Muscle of back (tissue), 11 donors: ENCODE results near the gene EXOSC9. TPM values are rescaled to one million over a fixed set of nuclear protein-coding genes. Genes with fewer than 3 reads are reported as not detected.
A peak's percentile ranks its signal among the peaks of the same experiment; 100 is the strongest.

Source experiments
- DNase-seq, 3 donors: peaks; one replicate each; pipeline versions ENCODE4 v3.0.0 to v3.0.0-alpha.2; 2013
- polyA plus RNA-seq, 10 donors: library from polyadenylated mRNA; unstranded; fragments of 120-200 nt; gene quantifications; one replicate each; pipeline ENCODE4 v1.2.1, GENCODE V29; 2013; ENCODE audit not compliant: insufficient read length in 10 of 10

EXOSC9 gene
- polyA plus RNA-seq, 10 donors, result 23.9 to 42.3 (median 32.5) TPM

- no peak for DNase-seq
Observed at GRCh38 chr4:121786221-121786620, 14.9 kb upstream of the EXOSC9 start.

GRCh38 chr4:121788896-121789295, 12.2 kb upstream of the EXOSC9 start:
- no peak for DNase-seq

DNA sequence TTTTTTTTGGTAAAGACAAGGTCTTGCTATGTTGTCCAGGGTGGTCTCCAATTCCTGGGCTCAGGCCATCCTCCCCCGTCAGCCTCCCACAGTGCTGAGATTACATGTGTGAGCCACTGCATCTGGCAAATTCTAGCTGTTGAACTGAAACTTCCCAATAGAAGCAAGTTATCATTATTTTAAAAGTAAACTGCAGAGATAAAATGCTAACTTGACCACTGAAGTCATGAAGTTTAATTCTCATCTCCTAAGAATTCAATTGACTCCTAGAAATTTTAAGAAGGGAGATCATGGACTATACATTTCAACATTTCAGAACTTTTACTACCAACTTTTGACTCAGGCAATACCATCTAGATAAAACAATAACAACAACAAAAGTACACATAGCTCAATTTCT, 11.7 kb upstream of the EXOSC9 start:
- no peak for DNase-seq

DNA sequence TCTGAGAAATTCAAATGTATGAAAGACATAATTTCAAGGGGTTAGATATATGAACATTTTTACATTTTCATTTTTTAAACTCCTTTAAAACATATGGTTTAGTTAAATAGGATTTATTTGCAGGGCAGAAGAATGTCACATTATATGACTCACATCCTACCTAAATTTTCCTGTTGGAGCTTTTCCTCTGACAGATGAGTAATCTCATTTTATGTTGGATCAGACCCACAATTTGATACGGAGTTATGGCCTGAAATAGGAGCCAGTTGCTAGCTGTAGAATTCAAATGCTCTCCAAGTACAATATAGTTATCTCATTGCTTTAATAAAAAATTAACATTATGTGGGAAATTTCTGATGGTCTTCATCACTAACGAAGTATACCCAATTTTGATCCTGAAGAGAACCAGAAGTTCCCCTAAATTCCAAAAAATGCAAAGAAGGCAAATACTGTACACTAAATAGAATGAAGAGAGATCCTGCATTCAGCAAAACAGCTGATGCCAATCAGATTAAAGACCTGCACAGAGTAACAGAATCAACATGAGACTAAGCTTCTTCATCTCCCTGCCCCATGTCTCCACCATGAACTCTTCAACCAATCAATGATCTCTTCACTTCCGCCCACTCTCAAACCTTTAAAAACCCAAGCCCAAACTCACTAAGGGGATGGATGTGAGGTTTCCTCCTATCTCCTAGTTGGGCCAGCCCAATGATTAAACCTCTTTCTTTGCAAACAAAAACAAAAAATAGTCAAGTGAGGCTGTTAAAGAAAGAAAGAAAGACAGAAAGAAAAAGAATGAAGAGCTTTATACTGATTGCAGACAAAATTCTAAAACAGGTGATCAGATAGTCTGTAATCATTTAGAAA, 10.9 kb upstream of the EXOSC9 start:
- DNase-seq, result peak in 1 of 3 donors; percentile 76

GRCh38 chr4:121790976-121791375, 10.1 kb upstream of the EXOSC9 start:
- no peak for DNase-seq

DNA sequence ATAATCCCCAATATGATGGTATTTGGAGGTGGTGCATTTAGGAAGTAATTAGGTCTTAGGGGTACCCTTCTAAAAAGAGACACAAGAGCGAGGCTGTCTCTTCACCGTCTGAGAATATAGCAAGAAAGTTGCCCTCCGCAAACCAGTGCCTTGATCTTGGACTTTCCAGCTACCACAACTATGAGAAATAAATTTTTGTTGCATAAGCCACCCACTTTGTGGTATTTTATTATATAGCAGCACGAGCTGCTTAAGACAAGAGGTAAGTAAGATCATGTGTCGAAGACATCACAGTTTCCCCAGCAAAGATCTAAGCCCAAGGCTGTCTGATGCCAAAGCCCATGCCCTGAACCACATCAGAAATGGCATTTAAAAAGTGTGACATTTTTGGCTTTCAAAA, 9.6 kb upstream of the EXOSC9 start:
- peak in 1 of 3 donors; percentile 56 for DNase-seq

DNA sequence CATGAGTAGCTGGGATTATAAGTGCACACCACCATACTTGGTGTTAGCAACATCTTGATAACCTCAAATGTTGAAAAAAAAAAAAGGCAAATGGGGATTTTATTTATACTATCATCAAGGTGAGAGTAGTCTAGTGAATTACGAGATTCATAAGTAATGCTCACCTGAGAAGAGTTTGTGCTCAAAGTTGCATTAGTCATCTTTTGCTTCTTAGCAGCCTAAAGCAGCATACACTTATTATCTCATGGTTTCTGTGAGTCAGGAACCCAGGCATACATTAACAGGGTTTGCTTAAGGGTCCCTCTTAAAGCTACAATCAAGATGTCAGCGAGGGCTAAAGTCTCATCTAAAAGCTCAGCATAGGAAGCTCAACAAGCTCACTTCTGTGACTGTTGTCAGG, 8.2 kb upstream of the EXOSC9 start:
- DNase-seq, result no peak

DNA sequence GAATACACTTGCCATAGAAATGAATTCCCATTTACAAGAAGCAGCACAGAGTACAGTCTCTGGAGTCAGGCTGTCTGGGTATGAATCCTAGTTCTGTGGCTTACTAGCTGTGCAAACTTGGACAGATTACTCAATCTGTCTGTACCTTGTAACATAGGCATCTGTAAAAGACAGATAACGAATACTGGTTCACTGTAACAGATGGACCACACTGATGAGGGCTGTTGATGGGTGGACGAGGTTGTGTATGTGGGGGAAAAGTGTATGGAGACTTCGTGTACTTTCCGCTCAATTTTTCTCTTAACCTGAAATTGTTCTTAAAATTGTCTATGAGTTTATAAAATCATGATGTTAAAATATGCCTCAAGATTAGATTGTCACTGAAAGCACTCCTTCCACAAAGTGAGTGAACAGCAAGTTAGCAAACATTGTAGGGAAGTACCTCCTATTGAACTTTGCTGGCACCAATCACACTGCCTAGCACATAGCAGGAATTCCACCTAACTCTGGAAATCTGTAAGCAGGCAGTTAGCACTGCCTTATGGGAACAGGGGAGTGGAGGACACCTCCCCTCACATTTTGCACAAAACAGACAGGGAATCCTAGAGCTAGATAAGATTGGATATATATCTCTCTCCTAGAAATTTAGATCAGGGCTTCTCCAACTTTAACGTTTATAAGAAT, 6.5 kb upstream of the EXOSC9 start:
- DNase-seq, result no peak

DNA sequence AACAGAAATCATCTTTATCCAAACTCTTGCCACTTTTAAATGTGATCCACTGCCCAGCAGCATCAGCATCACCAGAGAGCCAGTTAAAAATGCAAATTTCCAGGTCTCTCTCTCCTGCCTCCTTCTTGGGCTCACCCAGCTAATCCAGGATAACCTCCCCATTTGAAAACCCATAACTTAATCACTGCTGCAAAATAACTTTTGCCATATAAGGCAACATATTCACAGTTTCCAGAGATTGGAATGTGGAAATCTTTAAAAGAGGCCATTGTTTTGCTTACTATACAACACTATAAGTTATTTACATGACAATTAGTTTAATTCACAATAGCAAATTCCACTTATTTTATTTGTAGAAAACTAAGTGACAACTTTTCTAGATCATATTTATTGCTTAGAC, 4.8 kb upstream of the EXOSC9 start:
- DNase-seq, result no peak

GRCh38 chr4:121799208-121799823, 1.8 kb upstream of the EXOSC9 start:
- no peak for DNase-seq

DNA sequence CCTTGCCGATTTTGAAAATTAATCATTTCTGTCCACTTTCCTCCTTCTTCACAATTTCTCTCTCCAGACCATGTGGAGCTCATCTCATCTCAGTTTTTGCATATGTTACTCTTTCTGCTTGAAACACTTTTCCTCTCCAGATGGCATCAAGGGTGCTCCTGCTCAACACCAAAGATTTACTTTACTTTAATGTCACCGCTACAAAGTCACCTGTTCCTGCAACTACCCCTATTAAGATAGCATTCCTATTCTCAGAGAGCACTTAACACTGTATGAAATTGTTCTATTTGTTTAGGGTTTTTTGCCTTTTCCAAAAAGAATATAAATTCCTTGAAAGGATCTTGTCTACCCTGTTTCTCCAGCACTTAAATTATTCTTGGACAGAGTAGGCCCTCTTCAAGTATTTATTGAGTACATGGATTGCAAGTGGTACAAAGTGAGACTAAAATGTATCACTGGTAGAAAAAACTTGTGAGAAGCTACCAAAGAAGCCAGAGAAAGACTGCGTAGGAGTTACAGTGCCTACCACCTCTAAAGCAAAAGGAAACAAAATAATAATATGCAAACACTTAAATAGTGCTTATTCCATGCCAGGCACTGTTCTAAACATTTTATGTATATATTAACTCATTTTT, 1.1 kb upstream of the EXOSC9 start:
- no peak for DNase-seq

DNA sequence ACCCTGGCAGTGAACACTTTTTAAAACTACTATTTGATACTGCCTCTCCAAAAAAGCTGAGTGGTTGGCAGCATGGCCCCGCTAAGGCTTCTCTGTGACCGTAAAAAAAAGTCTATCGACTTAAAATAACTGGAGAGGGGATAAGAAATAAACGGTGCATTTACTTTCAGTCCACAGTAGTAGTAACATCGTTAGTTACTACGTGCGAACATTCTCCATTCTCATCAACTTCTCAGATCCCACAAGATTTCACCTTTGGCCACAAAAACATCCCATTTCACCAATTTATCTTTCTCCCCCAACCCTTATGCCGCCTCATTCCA, 524 bp upstream of the EXOSC9 start:
- DNase-seq, result no peak

- DNase-seq, result no peak
Observed at GRCh38 chr4:121801715-121802075, 572 bp downstream of the EXOSC9 start.

DNA sequence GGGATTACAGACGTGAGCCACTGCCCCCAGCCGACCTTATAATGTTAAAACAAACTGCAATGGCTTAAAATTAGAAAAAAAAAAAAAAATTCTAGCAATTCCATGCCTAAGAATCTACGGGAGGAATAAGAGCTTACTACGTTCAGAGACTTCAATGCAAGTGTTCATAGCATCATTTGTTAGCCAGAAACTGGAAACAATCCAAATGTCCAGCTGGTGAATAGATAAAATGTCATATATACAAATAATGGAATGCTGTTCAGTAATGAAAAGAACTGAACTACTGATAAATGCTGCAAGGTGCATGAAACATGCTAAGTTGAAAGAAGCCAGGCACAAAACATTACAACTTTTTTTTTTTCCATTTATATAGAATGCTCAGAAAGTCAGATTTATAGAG, 5.3 kb downstream of the EXOSC9 start:
- no peak for DNase-seq

DNA sequence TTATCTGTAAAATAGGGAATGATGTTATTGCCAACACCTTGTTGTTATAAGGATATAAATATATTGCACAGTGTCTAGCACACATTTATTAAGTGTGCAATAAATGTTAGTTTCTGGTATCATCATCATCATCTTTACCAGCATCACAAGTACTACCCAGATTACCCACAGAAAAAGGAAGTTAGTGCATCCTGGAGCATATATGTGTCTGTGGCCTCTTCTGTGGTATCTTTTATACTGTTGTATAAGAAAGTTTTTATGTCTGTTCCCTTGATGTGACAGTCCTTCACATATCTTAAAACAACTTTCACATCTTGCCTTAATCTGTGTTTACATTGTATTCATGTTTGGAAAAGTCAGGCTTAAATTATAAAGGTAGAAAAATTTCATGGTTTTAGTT, 10.0 kb downstream of the EXOSC9 start:
- no peak for DNase-seq

DNA sequence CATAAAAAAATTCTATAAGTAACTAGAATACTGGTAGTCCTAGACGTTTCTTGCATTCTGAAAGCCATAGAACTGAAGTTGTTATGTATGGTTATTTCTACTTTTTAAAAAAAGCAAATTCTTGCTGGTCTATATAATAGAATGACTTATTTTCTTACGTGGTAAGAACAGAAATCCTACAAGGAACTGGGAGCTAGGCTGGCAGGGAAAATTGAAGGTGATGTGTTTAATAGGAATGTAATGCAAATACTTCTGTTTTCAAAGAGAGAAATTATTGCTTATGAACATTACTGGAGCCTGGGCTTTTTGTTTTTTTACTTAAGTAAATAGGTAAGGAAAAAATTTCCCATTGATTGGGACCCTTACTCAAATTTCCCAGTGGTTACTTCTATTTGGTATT, 13.6 kb downstream of the EXOSC9 start:
- DNase-seq, result no peak

- no peak for DNase-seq
Observed at GRCh38 chr4:121817006-121817405, 15.9 kb downstream of the EXOSC9 start.

- DNase-seq, result no peak
Observed at GRCh38 chr4:121817701-121818100, 16.6 kb downstream of the EXOSC9 start.

GRCh38 chr4:121818215-121818614, 17.1 kb downstream of the EXOSC9 start:
- DNase-seq, result no peak

- DNase-seq, result no peak
Observed at GRCh38 chr4:121819216-121819965, 18.3 kb downstream of the EXOSC9 start.

- no peak for DNase-seq
Observed at GRCh38 chr4:121822047-121822446, 20.9 kb downstream of the EXOSC9 start.
